HUDEP-2 (cell line): ENCODE data around the gene RIIAD1.

Source experiments
- DNase-seq, 76 experiments: peaks; one replicate each; lab custom pipeline; 2025; ENCODE audit not compliant: unreplicated experiment in 76 of 76; lab: John Stamatoyannopoulos, UW

RIIAD1 gene

GRCh38 chr1:151776665-151777062, 55.3 kb downstream of the RIIAD1 start:
- no peak for DNase-seq

GRCh38 chr1:151777317-151777716, 56.0 kb downstream of the RIIAD1 start:
- no peak for DNase-seq
